ENCODE measurements around the gene PADI1.

DNA sequence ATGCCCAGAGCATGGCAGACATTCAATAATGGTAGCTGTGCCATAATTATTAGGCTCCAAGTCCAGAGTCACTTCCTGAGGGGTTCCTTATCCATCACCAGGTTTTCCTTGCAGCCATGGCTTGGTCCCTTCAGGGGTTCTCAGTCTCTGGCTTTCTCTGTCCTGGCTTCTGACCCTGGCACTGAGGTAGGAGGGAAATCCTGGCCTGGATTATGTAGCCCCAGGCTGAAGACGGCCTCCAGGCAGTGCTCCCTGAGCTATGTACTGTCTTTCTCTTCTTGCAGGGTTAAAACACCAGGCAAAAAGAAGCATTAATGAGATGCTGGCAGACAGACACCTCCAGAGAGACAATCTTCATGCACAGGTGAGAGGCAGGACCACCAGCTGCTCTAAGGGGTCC, 34.5 kb downstream of the PADI1 start:
- TF ChIP-seq, protein P1, sequence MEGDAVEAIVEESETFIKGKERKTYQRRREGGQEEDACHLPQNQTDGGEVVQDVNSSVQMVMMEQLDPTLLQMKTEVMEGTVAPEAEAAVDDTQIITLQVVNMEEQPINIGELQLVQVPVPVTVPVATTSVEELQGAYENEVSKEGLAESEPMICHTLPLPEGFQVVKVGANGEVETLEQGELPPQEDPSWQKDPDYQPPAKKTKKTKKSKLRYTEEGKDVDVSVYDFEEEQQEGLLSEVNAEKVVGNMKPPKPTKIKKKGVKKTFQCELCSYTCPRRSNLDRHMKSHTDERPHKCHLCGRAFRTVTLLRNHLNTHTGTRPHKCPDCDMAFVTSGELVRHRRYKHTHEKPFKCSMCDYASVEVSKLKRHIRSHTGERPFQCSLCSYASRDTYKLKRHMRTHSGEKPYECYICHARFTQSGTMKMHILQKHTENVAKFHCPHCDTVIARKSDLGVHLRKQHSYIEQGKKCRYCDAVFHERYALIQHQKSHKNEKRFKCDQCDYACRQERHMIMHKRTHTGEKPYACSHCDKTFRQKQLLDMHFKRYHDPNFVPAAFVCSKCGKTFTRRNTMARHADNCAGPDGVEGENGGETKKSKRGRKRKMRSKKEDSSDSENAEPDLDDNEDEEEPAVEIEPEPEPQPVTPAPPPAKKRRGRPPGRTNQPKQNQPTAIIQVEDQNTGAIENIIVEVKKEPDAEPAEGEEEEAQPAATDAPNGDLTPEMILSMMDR (IDR thresholded peaks at IDR 0.05), result no peak
- no peak for TF ChIP-seq POLR2A (IDR thresholded peaks at IDR 0.05)
